Left ventricle myocardium superior (tissue), 1 donor: ENCODE measurements around the gene TATDN2. TPM values are rescaled to one million over a fixed set of nuclear protein-coding genes. Genes with fewer than 3 reads are reported as not detected.
"Not testable (repeated sequence)": the region's sequence is repeated elsewhere in the genome, so short reads cannot be mapped to it uniquely, and the experiment has no call there.

Experiments
- ATAC-seq: fragments of 200-7000 bp; cut with Tn5 transposase; one replicate; pipeline ENCODE4 v1.9.1; 2020; ENCODE audit warnings: mild to moderate bottlenecking, moderate library complexity
- DNase-seq: peaks from one replicate; pipeline ENCODE4 v3.0.0-alpha.2; 2020
- intact Hi-C: fragments of 100-400 bp; cut with micrococcal nuclease; formaldehyde crosslinking; loops from one replicate; pipeline ENCODE4 v1.11.0; 2022
- total RNA-seq: library from RNA; stranded (reverse); fragmentation: NEBNext Ultra II Directional; extraction: Animal tissue kit (Norgen Biotek cat#: 25700); gene quantifications from one replicate; pipeline ENCODE4 v1.2.1, GENCODE V29; 2021
- donor health status: DM: no; HTN: yes; CAD: no; lungs with severe emphysema.

Gene TATDN2
- total RNA-seq, 1 donor from 2014 or later, result 17.0 TPM

DNA sequence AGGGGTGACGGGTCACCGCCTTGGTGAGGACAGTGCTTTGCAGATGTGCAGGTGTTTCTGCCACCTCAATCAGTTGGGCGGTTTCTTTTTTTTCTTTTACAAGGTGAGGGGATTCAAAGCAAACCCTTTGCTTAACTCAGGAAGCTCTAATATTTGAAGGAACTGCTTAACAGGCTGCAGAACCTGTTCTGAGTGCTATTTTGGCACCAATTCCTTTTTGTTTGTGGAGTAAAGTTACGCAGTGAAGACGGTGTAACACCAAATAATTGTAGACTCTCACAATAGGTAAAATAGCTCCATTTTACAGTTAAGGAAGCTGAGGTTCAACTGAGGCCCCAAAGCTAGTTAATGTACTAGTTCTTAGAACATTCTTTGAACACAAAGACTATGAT is 37.9 kb downstream of the TATDN2 start:
- DNase-seq (no peak), ATAC-seq (no peak)
- intact Hi-C loops, result no loop called here

- ATAC-seq (no peak), DNase-seq (no peak)
These were observed 38.5 kb downstream of the TATDN2 start for GRCh38 chr3:10286596-10287295.

GRCh38 chr3:10287936-10288574 is 39.8 kb downstream of the TATDN2 start:
- intact Hi-C loops, result no loop called here
- DNase-seq (no peak), ATAC-seq (no peak)

More at GRCh38 chr3:10286596-10287295, 38.5 kb downstream of the TATDN2 start:
- intact Hi-C loops, result no loop called here

GRCh38 chr3:10288575-10288960 is 40.3 kb downstream of the TATDN2 start:
- intact Hi-C loops, result no loop called here
- no peak for ATAC-seq

DNA sequence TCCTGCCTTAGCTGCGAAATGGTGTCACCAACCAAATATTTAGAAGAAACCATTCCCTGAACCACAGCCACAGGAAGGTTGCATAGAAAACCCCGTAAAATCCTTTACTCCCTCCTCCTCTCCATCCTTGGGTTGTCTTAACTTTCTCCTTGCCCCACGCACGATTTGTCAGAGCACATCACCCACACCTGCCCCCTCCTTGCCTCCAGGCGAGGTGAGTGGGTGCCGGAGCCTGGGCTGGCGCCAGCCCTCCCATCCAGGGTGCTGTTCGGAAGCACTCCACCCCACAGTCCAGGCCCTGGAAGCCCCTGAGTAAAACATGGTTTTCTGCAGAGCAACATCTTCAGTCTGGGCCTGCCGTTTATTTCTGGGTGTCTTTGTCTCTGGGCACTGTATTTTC is 40.8 kb downstream of the TATDN2 start:
- ATAC-seq (no peak), DNase-seq (no peak)
- intact Hi-C loops, result no loop called here

More at GRCh38 chr3:10288575-10288960, 40.3 kb downstream of the TATDN2 start:
- no peak for DNase-seq

DNA sequence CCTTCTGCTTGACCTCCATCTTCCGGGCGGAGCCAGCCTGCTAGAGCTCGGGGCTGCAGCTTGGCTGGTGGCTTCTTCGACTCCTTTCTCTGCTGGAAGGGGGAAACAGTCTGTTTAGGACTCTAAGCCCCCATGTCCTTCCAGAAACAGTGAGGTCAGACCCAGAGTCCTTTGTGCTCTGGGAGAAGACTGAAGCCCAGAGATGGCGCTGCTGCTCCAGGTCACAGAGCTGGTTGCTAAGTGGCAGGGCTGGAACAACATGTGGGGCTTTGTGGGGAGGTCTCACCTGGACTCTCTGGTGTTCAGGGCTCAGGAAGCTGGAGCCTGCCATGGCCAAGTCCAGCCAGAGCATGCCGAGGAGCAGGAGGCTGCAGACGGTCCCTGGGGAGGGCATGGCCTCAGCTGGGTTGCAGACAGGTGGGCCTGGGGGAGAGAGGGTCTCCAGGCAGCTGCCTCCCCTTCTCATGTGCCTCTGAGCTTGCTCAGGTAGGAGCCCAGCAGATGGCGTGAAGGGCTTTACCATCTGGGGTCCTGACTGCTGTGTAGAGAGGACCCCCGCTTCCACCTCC is 41.6 kb downstream of the TATDN2 start:
- intact Hi-C loops, result no loop called here
- no peak for ATAC-seq
- DNase-seq, result no peak

- DNase-seq (no peak), ATAC-seq (no peak)
- intact Hi-C loops, result no loop called here
These were observed 42.4 kb downstream of the TATDN2 start for GRCh38 chr3:10290481-10291176.

GRCh38 chr3:10291641-10292040 is 43.4 kb downstream of the TATDN2 start:
- no peak for DNase-seq
- ATAC-seq, result no peak
- intact Hi-C loops, result no loop called here

DNA sequence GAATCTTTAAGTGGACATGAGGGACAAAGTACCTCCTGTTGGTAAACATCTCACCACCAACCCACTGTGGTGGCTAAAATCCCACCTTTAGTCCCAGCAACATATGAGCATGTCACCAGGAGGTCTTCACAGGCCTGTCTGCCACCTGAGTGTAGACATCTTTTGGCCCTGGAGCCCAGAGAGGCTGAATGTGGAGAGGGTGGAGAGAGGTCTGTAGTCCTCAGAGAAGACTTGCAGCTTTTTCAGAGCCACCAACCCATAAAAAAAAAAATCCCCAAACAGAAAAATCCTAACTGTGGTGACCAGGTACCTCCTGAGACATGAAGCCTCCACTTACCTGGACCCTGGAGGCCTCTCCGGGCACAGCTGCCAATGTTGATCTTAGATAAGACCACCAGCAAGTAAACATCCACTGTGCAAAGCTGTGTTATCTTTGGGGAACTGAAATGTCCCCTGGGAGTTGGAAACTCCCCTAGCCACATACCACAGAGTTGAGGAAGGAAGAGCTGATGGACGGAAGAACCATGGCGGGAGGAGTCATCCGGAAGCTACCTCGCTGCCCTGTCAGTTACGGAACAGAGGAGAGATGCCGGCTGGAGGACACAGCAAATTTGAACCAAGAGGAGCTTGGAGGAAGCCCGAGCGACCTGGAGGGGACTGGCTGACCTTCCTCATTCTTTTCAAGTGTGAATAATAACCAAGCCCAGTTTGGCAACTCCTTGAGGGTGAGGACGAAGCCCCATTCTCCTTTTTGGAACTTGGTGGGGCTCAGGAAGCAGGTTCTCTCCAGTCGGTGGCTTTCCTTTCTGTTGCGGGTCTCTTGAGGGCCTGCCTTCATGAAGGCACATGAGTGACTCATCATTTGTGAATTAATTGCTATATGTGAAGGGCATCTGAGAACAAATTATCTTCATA is 44.5 kb downstream of the TATDN2 start, which contains the start of gene GHRL:
Gene GHRL, minus strand, starts transcription at position 443 of the 915 bp plus-strand sequence. CDS start 2,767 bp downstream, outside the sequence.
- intact Hi-C loops, result no loop called here
- ATAC-seq (peak; percentile 39), DNase-seq (no peak)

DNA sequence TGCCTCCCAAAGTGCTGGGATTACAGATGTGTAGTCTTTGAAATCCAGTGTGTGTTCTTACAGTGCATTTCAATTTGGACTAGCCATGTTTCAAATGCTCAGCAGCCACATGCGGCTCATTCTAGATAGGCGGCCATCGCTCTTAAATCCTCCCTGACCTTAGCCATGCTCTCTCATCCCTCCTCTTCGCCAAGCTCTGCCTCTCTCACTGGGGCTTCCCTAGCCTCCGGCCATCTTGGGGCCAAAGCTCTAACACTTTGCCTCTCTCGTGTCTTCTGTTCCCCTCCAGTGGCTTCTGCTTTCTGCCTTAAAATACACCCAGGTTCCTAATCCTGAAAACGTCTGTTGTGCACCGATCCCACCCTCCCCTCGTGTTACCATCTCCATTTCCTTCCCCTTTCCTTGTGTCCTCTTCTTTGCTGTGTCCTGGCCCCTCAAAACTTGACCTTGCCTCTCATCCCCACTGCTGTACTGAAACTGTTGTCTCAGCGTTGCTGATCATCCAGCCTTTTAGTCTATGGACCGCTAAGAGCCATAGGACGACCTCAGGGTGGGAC is 45.8 kb downstream of the TATDN2 start:
- ATAC-seq (no peak), DNase-seq (no peak)
- intact Hi-C loops, result no loop called here

GRCh38 chr3:10298064-10298463 is 49.8 kb downstream of the TATDN2 start:
- ATAC-seq, intact Hi-C loops, DNase-seq: not testable (repeated sequence)

DNA sequence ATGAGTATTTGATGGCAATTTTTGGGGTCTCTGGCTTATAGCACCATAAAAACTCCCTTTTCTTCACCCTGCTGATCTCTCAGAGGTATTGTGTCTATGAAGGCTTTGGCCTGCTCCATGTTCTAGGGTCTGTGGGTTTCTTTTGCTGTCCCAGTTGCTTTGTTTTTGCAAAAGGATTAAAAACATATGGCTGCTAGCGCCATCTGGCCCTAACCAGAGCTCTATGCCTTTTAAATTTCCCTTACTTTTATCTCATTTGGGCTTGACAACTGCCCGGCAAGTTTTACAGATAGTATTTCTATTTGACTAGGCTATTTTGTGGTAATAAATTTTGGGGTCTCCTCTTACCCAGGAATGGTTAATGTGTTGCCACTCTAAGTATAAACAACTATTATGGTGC is 50.9 kb downstream of the TATDN2 start:
- DNase-seq (no peak), ATAC-seq (no peak)
- intact Hi-C loops, result no loop called here

DNA sequence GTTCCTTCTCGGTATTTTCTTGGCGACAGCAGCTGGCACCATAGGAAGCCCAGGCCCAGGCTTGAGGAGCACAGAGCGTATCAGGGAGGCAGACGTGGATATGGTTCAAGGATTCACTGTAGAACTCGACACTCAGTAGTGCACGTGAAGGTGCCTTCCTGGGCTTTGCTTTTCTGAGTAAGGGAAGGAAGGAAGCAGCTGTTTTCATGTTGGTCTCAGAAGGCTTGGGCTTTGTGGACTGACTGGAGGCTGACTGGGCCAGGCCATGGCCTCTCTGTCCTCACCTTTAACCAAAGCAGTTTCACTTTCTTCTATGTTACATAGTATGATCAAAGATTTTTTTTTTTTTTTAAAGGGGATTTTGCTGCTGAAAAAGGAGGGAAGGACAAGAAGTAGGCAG is 51.4 kb downstream of the TATDN2 start:
- intact Hi-C loops, result no loop called here
- ATAC-seq (no peak), DNase-seq (no peak)

GRCh38 chr3:10300087-10300486 is 51.8 kb downstream of the TATDN2 start:
- ATAC-seq, result no peak
- intact Hi-C loops, result no loop called here
- no peak for DNase-seq

DNA sequence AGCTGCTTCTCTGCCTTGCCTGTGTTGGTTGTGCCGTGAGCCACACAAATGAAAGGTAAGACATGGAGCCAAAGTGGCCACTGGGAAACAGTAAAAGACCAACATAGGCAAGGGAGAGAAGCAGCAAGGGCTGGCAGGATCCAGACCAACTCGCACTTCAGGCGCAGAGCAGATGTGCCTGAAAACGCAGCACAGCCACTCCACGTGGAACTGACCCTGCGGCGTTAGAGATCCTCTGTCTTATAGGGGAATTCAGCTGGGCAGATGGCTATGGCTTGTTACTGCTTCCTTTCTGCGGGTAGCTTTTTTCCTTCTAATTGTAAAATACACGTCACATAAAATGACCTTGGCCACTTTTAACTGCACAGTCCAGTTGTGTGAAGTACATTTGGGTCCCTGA is 54.8 kb downstream of the TATDN2 start:
- DNase-seq, result no peak
- ATAC-seq, result no peak
- intact Hi-C loops, result no loop called here

DNA sequence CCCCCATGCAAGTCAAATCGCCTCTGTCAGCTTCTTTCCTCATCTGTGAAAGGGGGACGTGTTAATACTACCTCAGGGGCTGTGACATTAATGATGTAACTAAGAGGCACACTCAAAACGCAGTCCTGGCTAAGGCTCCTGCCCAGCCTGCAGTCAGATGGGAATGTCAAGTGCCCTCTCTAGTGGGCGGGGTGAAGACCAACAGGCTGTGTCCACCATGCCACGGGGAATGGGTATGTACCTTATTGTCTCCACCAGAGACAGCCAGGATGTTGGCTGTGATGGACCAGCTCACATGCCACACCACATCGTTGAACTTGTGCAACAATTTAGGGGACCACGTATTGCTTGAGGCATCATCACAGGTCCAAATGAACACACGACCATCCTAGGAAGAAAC is 55.5 kb downstream of the TATDN2 start:
- no peak for DNase-seq
- intact Hi-C loops, result no loop called here
- ATAC-seq, result no peak

DNA sequence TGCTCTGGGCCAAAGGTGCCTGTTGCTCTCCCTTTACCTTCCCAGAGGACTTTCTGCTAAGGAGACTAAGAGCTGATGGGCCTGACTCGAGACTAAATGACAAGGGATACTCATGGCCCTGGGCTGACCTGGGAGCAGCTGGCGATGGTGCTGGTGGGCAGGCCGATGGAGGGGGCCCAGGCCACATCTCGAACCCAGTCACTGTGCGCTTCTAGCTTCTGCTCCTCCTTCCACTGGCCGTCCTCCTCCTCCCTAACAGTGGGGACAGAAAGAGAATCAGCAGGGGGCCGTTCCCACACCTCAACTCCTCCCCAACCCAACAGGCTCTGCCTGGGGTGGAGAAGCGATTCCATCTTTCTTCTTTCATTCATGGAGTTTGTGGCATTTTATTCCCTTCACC is 56.6 kb downstream of the TATDN2 start:
- intact Hi-C loops, result no loop called here
- ATAC-seq, result no peak
- DNase-seq, result no peak

- DNase-seq (no peak), ATAC-seq (no peak)
- intact Hi-C loops, result no loop called here
These were observed 57.2 kb downstream of the TATDN2 start for GRCh38 chr3:10305331-10305902.
